Epithelial cell of esophagus (primary cell): ENCODE measurements around the gene WARS2.
"Not testable (repeated sequence)": the region's sequence is repeated elsewhere in the genome, so short reads cannot be mapped to it uniquely, and the experiment has no call there.

Experiments used
- DNase-seq: peaks from one replicate; pipeline ENCODE4 v3.0.0; 2010; ENCODE audit warnings: low read depth
- H3K4me3 ChIP-seq: 2 replicates; pipeline ENCODE4 v1.5.1; 2011; ENCODE audit warnings: mild to moderate bottlenecking, low read length, control low read depth
- CTCF ChIP-seq: IDR thresholded peaks from 2 replicates; pipeline ENCODE4 v1.5.1; 2011; ENCODE audit warnings: low read depth, mild to moderate bottlenecking, low read length, control low read depth, inconsistent platforms; ENCODE audit not compliant: insufficient read depth; ENCODE audit errors: missing control alignments

Gene WARS2

GRCh38 chr1:119163396-119163795 is 22.9 kb upstream of the WARS2 start:
- no peak for DNase-seq
- no peak overlapping the region for H3K4me3 ChIP-seq
- no peak for TF ChIP-seq CTCF

DNA sequence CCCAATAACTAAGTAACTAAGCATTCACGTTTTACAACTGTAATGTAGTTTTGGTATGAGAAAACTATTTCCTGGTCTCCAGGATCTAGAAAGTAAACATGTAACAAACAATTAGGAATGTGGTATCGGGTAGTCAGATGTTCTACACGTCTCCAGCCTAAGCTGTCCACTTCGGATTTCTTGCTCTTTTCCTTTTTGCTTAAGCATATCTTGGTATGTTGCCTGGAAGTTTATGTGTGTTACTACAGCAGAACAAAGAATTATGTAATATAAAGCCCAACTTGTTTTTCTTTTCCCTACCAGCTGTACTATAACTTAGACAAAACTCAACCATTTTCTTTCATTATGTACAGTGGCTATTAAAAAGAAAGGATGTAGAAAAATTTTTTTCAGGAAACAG is 20.4 kb upstream of the WARS2 start:
- TF ChIP-seq CTCF = no peak
- DNase-seq = no peak

GRCh38 chr1:119160409-119160808 is 20.0 kb upstream of the WARS2 start:
- no peak for DNase-seq
- TF ChIP-seq CTCF = no peak
- H3K4me3 ChIP-seq = no peak overlapping the region

More for the DNA sequence above, 20.4 kb upstream of the WARS2 start:
- H3K4me3 ChIP-seq = no peak overlapping the region

DNA sequence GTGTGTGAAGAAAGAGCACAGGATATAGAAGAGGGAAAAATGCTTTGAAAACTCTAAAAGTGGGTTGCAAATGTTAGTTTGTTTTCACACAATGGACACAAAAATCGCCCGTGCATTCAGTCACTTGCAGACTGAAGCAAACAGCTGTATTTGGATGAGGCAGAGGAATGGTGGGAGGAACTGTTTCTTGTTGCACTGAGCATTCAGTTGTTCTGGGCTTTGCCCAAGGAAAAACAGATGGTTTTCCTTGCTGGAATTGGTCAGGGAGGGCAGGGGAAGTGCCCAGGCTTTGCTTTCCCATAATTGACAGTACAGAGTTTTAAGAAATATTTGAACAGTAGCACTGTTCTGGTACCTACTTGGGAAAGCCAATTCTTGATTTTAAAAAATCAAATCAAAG is 19.5 kb upstream of the WARS2 start:
- H3K4me3 ChIP-seq = no peak overlapping the region
- no peak for TF ChIP-seq CTCF
- no peak for DNase-seq

GRCh38 chr1:119159111-119159510 is 18.7 kb upstream of the WARS2 start:
- TF ChIP-seq CTCF = no peak
- DNase-seq = no peak
- H3K4me3 ChIP-seq = no peak overlapping the region

DNA sequence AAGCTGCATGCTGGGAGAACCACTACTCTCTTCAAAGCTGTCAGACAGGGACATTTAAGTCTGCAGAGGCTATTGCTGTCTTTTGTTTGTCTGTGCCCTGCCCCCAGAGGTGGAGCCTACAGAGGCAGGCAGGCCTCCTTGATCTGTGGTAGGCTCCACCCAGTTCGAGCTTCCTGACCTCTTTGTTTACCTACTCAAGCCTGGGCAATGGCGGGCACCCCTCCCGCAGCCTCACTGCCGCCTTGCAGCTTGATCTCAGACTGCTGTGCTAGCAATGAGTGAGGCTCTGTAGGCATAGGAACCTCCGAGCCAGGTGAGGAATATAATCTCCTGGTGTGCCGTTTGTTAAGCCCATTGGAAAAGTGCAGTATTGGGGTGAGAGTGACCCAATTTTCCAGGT is 16.3 kb upstream of the WARS2 start:
- H3K4me3 ChIP-seq, DNase-seq: not testable (repeated sequence)

DNA sequence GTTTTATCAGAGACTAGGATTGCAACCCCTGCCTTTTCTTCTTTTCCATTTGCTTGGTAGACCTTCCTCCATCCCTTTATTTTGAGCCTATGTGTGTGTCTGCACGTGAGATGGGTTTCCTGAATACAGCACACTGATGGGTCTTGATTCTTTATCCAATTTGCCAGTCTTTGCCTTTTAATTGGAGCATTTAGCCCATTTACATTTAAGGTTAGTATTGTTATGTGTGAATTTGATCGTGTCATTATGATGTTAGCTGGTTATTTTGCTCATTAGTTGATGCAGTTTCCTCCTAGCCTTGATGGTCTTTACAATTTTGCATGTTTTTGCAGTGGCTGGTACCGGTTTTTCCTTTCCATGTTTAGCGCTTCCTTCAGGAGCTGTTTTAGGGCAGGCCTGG is 14.6 kb upstream of the WARS2 start:
- not testable (repeated sequence) for H3K4me3 ChIP-seq, DNase-seq

GRCh38 chr1:119150150-119150549 is 9.7 kb upstream of the WARS2 start:
- DNase-seq = no peak
- TF ChIP-seq CTCF = no peak
- H3K4me3 ChIP-seq = no peak overlapping the region
